Measurements from ENCODE around the gene SMIM41.

GRCh38 chr12:52049688-52050087 is 29.8 kb upstream of the SMIM41 start:
- TF ChIP-seq, protein P1, sequence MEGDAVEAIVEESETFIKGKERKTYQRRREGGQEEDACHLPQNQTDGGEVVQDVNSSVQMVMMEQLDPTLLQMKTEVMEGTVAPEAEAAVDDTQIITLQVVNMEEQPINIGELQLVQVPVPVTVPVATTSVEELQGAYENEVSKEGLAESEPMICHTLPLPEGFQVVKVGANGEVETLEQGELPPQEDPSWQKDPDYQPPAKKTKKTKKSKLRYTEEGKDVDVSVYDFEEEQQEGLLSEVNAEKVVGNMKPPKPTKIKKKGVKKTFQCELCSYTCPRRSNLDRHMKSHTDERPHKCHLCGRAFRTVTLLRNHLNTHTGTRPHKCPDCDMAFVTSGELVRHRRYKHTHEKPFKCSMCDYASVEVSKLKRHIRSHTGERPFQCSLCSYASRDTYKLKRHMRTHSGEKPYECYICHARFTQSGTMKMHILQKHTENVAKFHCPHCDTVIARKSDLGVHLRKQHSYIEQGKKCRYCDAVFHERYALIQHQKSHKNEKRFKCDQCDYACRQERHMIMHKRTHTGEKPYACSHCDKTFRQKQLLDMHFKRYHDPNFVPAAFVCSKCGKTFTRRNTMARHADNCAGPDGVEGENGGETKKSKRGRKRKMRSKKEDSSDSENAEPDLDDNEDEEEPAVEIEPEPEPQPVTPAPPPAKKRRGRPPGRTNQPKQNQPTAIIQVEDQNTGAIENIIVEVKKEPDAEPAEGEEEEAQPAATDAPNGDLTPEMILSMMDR (conservative IDR thresholded peaks at IDR 0.05; ENCODE audit: low read depth, low read length): no peak
- TF ChIP-seq EZH2 (IDR thresholded peaks at IDR 0.05; ENCODE audit: low read length, unreplicated experiment): no peak

Measured in PC-3 (cell line).